Heart left ventricle (tissue), 13 donors: Measurements from ENCODE around the gene PSMG4.

ENCODE experiments used
- POLR2A ChIP-seq, 2 donors: fragments of 450-650 bp; IDR thresholded peaks; one replicate each; pipeline ENCODE4 v1.6.1; 2017; ENCODE audit warnings: antibody characterized with exemption in 2 of 2, mild to moderate bottlenecking in 2 of 2, moderate library complexity in 2 of 2
- TF ChIP-seq, protein P1 (sequence below), 12 donors: fragments of 200-600 bp; sonication (generic) in 4 of 12; IDR thresholded peaks; one replicate each; pipeline versions ENCODE4 v1.5.0 to v1.8.0; 2018 to 2022; ENCODE audit warnings: antibody characterized with exemption in 12 of 12, mild to moderate bottlenecking in 5 of 12
- donor health status: ischemic (EF 13 %, LVEDD 7.1; RV severe dilation, severe dysfunction).
- donor health status: DM: no; HTN: yes; CAD: no.
- donor health status: DM: no; HTN: no; CAD: no.
- donor health status: ischemic (EF 25% LVEDD 6.9; RV normal size, moderate dysfunction).
- donor health status: ischemic (EF 25% LVEDD 5.7; RV mildly dilated, moderate dysfunction).
- donor health status: ischemic (EF 35%, LVEDD 5.7; RV mildly dilated, moderate dysfunction).
- donor health status: nonischemic (EF 11% LVEDD 7.7; RV severe dilation, severe dysfunction).
- donor health status: DM: yes; HTN: yes; CAD: no.
- donor health status: PGD.
- donor health status: ischemic (EF 29% LVEDD 5.4; RV normal size, mild dysfunction).
- donor health status: nonischemic (EF 23%, LVEDD 6.1; RV moderate dilation, normal function).

DNA sequence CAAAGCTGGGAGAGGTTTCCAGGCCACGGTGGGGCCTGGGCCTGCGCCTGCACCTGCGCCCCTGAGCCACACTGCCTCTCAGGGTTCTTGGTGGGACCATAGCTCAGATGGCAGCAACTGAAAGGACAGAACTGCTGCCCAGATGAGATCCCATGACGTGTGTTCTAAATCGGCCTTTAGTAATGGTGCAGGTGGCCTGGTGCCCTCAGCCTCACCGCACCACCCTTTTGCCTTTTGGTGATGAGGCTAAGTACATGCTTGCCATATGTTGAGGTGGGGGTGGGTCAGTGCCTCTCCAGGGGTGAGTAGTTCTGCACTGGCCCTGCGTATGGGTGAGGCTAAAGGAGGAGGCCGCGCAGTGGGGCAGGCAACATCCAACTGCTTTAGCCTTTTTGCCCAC, 7.4 kb downstream of the PSMG4 start:
- TF ChIP-seq, protein P1, sequence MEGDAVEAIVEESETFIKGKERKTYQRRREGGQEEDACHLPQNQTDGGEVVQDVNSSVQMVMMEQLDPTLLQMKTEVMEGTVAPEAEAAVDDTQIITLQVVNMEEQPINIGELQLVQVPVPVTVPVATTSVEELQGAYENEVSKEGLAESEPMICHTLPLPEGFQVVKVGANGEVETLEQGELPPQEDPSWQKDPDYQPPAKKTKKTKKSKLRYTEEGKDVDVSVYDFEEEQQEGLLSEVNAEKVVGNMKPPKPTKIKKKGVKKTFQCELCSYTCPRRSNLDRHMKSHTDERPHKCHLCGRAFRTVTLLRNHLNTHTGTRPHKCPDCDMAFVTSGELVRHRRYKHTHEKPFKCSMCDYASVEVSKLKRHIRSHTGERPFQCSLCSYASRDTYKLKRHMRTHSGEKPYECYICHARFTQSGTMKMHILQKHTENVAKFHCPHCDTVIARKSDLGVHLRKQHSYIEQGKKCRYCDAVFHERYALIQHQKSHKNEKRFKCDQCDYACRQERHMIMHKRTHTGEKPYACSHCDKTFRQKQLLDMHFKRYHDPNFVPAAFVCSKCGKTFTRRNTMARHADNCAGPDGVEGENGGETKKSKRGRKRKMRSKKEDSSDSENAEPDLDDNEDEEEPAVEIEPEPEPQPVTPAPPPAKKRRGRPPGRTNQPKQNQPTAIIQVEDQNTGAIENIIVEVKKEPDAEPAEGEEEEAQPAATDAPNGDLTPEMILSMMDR (IDR thresholded peaks at IDR 0.05): no peak
- no peak for TF ChIP-seq POLR2A (IDR thresholded peaks at IDR 0.05)
